ENCODE data around the gene TMEFF1. TPM values are rescaled to one million over a fixed set of nuclear protein-coding genes. Genes with fewer than 3 reads are reported as not detected.

Gene TMEFF1
- polyA plus RNA-seq, 1 donor (not counting 4 experiments of a cell fraction or from before 2014, with no cell fraction given) = not detected

- no peaks in the 10 kb centered on the region for H3K27me3 ChIP-seq (ENCODE audit: control insufficient read depth, extremely low read depth, insufficient read depth, low read length)
- no peak overlapping the region for H3K4me2 ChIP-seq (ENCODE audit: control insufficient read depth, extremely low read depth, insufficient read depth, low read depth, low read length)
- H4K20me1 ChIP-seq (ENCODE audit: control insufficient read depth, extremely low read depth, insufficient read depth, low read length) = no peaks in the 10 kb centered on the region
- H2AFZ ChIP-seq (ENCODE audit: control insufficient read depth, low read length) = no peak overlapping the region
- DNase-seq (ENCODE audit: low read depth, low spot score) (no peak), FAIRE-seq (no peak)
- H3K79me2 ChIP-seq (ENCODE audit: control insufficient read depth, insufficient read depth, low read length) = no peaks in the 10 kb centered on the region
- no peak for TF ChIP-seq EZH2 (IDR thresholded peaks at IDR 0.05; ENCODE audit: low read length)
- TF ChIP-seq, protein P1, sequence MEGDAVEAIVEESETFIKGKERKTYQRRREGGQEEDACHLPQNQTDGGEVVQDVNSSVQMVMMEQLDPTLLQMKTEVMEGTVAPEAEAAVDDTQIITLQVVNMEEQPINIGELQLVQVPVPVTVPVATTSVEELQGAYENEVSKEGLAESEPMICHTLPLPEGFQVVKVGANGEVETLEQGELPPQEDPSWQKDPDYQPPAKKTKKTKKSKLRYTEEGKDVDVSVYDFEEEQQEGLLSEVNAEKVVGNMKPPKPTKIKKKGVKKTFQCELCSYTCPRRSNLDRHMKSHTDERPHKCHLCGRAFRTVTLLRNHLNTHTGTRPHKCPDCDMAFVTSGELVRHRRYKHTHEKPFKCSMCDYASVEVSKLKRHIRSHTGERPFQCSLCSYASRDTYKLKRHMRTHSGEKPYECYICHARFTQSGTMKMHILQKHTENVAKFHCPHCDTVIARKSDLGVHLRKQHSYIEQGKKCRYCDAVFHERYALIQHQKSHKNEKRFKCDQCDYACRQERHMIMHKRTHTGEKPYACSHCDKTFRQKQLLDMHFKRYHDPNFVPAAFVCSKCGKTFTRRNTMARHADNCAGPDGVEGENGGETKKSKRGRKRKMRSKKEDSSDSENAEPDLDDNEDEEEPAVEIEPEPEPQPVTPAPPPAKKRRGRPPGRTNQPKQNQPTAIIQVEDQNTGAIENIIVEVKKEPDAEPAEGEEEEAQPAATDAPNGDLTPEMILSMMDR (optimal IDR thresholded peaks at IDR 0.05 in 1 of 3, IDR thresholded peaks at IDR 0.05 in 1 of 3, conservative IDR thresholded peaks at IDR 0.05 in 1 of 3; ENCODE audit: extremely low read depth in 1 of 3, insufficient read depth in 2 of 3, low read length in 3 of 3) = no peak
- dilution Hi-C loops (cut with MboI; ENCODE audit: extremely low pct_ligation_motif_present, low sequenced_read_pairs) = no loop called here
- H3K9me1 ChIP-seq (ENCODE audit: control insufficient read depth, extremely low read depth, insufficient read depth, low read length) = no peaks in the 10 kb centered on the region
- no peaks in the 10 kb centered on the region for H3K9me3 ChIP-seq (ENCODE audit: control insufficient read depth, low read depth, low read length)
- H3K9ac ChIP-seq (ENCODE audit: control insufficient read depth, extremely low read depth, insufficient read depth, low read length) = no peak overlapping the region
- H3K36me3 ChIP-seq (ENCODE audit: control insufficient read depth in 2 of 2, extremely low read depth in 1 of 2, insufficient read depth in 2 of 2, low read length in 2 of 2) = no peaks in the 10 kb centered on the region
- H3K4me1 ChIP-seq (ENCODE audit: control insufficient read depth, extremely low read depth, insufficient read depth, low read length) = no peaks in the 10 kb centered on the region
- H3K4me3 ChIP-seq (ENCODE audit: control insufficient read depth in 2 of 3, extremely low read depth in 1 of 3, insufficient read depth in 2 of 3, low read depth in 1 of 3, low read length in 3 of 3) = no peak overlapping the region
- no peak overlapping the region for H3K27ac ChIP-seq (ENCODE audit: control insufficient read depth, insufficient read depth, low read length)
These were observed 61.5 kb downstream of the TMEFF1 start for GRCh38 chr9:100534401-100534800.

DNA sequence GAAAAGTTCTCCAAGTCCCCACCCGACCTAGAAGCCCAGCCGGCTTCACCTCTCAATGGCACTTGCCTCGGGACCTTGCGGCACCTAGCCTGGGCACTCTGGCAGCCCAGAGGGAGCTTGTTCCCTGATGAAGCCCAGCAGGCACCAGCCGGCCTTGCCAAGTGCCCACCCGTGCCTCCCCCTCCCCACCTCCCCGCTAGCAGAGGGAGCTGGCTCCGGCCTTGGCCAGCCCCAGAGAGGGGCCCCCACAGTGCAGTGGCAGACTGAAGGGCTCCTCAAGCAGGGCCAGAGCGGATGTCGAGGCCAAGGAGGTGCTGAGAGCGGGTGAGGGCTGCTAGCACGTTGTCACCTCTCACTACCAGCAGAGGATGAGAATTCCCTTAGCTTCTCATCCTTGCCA, 67.4 kb downstream of the TMEFF1 start:
- Histone ChIP-seq H3K9me1 (ENCODE audit: control insufficient read depth, extremely low read depth, insufficient read depth, low read length) (no peaks in the 10 kb centered on the region), H4K20me1 (ENCODE audit: control insufficient read depth, extremely low read depth, insufficient read depth, low read length) (no peaks in the 10 kb centered on the region), H3K36me3 (ENCODE audit: control insufficient read depth in 2 of 2, extremely low read depth in 1 of 2, insufficient read depth in 2 of 2, low read length in 2 of 2) (no peaks in the 10 kb centered on the region), H3K9ac (ENCODE audit: control insufficient read depth, extremely low read depth, insufficient read depth, low read length) (no peak overlapping the region), H2AFZ (ENCODE audit: control insufficient read depth, low read length) (no peak overlapping the region), H3K4me1 (ENCODE audit: control insufficient read depth, extremely low read depth, insufficient read depth, low read length) (no peaks in the 10 kb centered on the region), H3K79me2 (ENCODE audit: control insufficient read depth, insufficient read depth, low read length) (no peaks in the 10 kb centered on the region), H3K27ac (ENCODE audit: control insufficient read depth, insufficient read depth, low read length) (no peak overlapping the region), H3K4me2 (ENCODE audit: control insufficient read depth, extremely low read depth, insufficient read depth, low read depth, low read length) (no peak overlapping the region), H3K27me3 (ENCODE audit: control insufficient read depth, extremely low read depth, insufficient read depth, low read length) (no peaks in the 10 kb centered on the region), H3K4me3 (ENCODE audit: control insufficient read depth in 2 of 3, extremely low read depth in 1 of 3, insufficient read depth in 2 of 3, low read depth in 1 of 3, low read length in 3 of 3) (no peak overlapping the region), H3K9me3 (ENCODE audit: control insufficient read depth, low read depth, low read length) (no peaks in the 10 kb centered on the region)
- FAIRE-seq (no peak), DNase-seq (ENCODE audit: low read depth, low spot score) (no peak)
- dilution Hi-C loops (cut with MboI; ENCODE audit: extremely low pct_ligation_motif_present, low sequenced_read_pairs) = no loop called here
- TF ChIP-seq EZH2 (IDR thresholded peaks at IDR 0.05; ENCODE audit: low read length) = no peak
- TF ChIP-seq, protein P1 (optimal IDR thresholded peaks at IDR 0.05 in 1 of 3, IDR thresholded peaks at IDR 0.05 in 1 of 3, conservative IDR thresholded peaks at IDR 0.05 in 1 of 3; ENCODE audit: extremely low read depth in 1 of 3, insufficient read depth in 2 of 3, low read length in 3 of 3) = no peak
